Measurements from ENCODE around the gene ALKBH3.

The ALKBH3 gene

GRCh38 chr11:43967661-43968060, 87.0 kb downstream of the ALKBH3 start:
- H3K4me3 ChIP-seq (replicated peaks; ENCODE audit: insufficient read depth, low read length): no peak overlapping the region
- no peak for DNase-seq (ENCODE audit: low read depth in 1 of 2, low spot score in 1 of 2)
- H3K27ac ChIP-seq (replicated peaks): no peak overlapping the region
- TF ChIP-seq SPI1 (IDR thresholded peaks at IDR 0.05; ENCODE audit: borderline replicate concordance, low read depth): no peak
- TF ChIP-seq CTCF (IDR thresholded peaks at IDR 0.05; ENCODE audit: insufficient read depth, low read length): no peak
- no peak for TF ChIP-seq REST (IDR thresholded peaks at IDR 0.05; ENCODE audit: insufficient replicate concordance, low read depth)
- TF ChIP-seq POLR2AphosphoS5 (IDR thresholded peaks at IDR 0.05; ENCODE audit: low read depth): no peak
- TF ChIP-seq GABPA (IDR thresholded peaks at IDR 0.05; ENCODE audit: low read depth): no peak
- peaks cover 1% of the 10 kb centered on the region for H3K27me3 ChIP-seq (ENCODE audit: insufficient read depth, poor library complexity, severe bottlenecking)

- TF ChIP-seq POLR2AphosphoS5 (IDR thresholded peaks at IDR 0.05; ENCODE audit: low read depth) (no peak), GABPA (IDR thresholded peaks at IDR 0.05; ENCODE audit: low read depth) (no peak), CTCF (IDR thresholded peaks at IDR 0.05; ENCODE audit: insufficient read depth, low read length) (no peak), REST (IDR thresholded peaks at IDR 0.05; ENCODE audit: insufficient replicate concordance, low read depth) (no peak), SPI1 (IDR thresholded peaks at IDR 0.05; ENCODE audit: borderline replicate concordance, low read depth) (no peak)
- no peak overlapping the region for H3K4me3 ChIP-seq (replicated peaks; ENCODE audit: insufficient read depth, low read length)
- no peaks in the 10 kb centered on the region for H3K27me3 ChIP-seq (ENCODE audit: insufficient read depth, poor library complexity, severe bottlenecking)
- DNase-seq (ENCODE audit: low read depth in 1 of 2, low spot score in 1 of 2): no peak
- no peak overlapping the region for H3K27ac ChIP-seq (replicated peaks)
These were observed 88.1 kb downstream of the ALKBH3 start for GRCh38 chr11:43968719-43969118.

- DNase-seq (ENCODE audit: low read depth in 1 of 2, low spot score in 1 of 2): no peak
- H3K27ac ChIP-seq (replicated peaks): no peak overlapping the region
- no peaks in the 10 kb centered on the region for H3K27me3 ChIP-seq (ENCODE audit: insufficient read depth, poor library complexity, severe bottlenecking)
- H3K4me3 ChIP-seq (replicated peaks; ENCODE audit: insufficient read depth, low read length): no peak overlapping the region
- TF ChIP-seq CTCF (IDR thresholded peaks at IDR 0.05; ENCODE audit: insufficient read depth, low read length) (no peak), REST (IDR thresholded peaks at IDR 0.05; ENCODE audit: insufficient replicate concordance, low read depth) (no peak), SPI1 (IDR thresholded peaks at IDR 0.05; ENCODE audit: borderline replicate concordance, low read depth) (no peak), GABPA (IDR thresholded peaks at IDR 0.05; ENCODE audit: low read depth) (no peak), POLR2AphosphoS5 (IDR thresholded peaks at IDR 0.05; ENCODE audit: low read depth) (no peak)
These were observed 88.9 kb downstream of the ALKBH3 start for GRCh38 chr11:43969543-43969942.
